ENCODE results near the gene RPS27L. TPM values are rescaled to one million over a fixed set of nuclear protein-coding genes. Genes with fewer than 3 reads are reported as not detected.

The RPS27L gene
- total RNA-seq, 4 donors from 2014 or later, result 23.7 to 89.6 (median 43.8) TPM

DNA sequence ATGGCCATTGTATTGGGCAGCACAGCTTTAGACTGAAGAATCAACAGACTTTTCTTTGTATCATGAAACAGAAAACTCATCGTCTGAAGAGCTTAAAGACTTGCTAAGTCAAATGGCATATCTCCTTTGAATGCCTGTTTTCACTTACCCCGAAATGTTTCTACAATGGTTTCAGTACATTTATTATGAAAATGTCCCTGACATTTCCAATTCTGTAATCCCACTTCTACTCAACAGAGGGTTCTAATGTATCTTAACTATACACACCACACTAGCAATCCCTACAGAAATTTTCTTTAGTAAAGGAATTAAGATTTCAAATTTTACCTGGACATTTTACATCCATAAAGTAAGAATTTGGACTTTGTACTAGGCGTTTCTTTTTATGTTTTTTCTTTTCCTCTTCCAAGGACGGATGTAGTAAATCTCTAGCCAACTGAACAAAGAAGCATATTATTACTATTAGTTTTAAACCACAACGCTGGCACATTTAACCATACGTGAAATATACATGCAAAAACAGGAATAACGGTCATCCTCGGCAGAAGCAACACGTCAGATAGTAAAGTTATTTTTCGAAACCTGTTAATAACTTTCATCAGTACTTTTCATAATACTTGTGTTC lies 1.1 kb downstream of the RPS27L start:
- no peak for DNase-seq
- 4 to 7% methylated on average over 10 of the region's 10 CpGs for WGBS, 2 donors
- peak in 1 of 6 experiments; percentile 7 for TF ChIP-seq CTCF (IDR thresholded peaks at IDR 0.05)
- no peak for TF ChIP-seq POLR2A (IDR thresholded peaks at IDR 0.05)
- H3K27ac ChIP-seq, result peak overlapping the region; percentile 91 to 97 (median 94)
- intact Hi-C loops (cut with DNase I), result no loop called here
- H3K4me1 ChIP-seq, result peaks cover 0 to 32% (median 6%) of the 10 kb centered on the region in 3 donors
- H3K36me3 ChIP-seq, result peaks cover 0 to 44% (median 0%) of the 10 kb centered on the region in 3 donors
- no peaks in the 10 kb centered on the region for H3K27me3 ChIP-seq
- H3K4me3 ChIP-seq, result peak overlapping the region; percentile 73 to 87 (median 77)
- H3K9me3 ChIP-seq, result no peaks in the 10 kb centered on the region

GRCh38 chr15:63155486-63155885 lies 1.8 kb downstream of the RPS27L start:
- 67 to 75% methylated on average over 3 of the region's 3 CpGs for WGBS, 2 donors
- peaks cover 0 to 51% (median 0%) of the 10 kb centered on the region in 3 donors for H3K36me3 ChIP-seq
- TF ChIP-seq POLR2A (IDR thresholded peaks at IDR 0.05) (no peak), CTCF (IDR thresholded peaks at IDR 0.05) (no peak)
- DNase-seq, result no peak
- peak overlapping the region in 2 of 4 donors; percentile 73 to 87 for H3K4me3 ChIP-seq
- intact Hi-C loops (cut with DNase I), result no loop called here
- H3K27me3 ChIP-seq, result no peaks in the 10 kb centered on the region
- peaks cover 0 to 32% (median 6%) of the 10 kb centered on the region in 3 donors for H3K4me1 ChIP-seq
- H3K27ac ChIP-seq, result no peak overlapping the region
- no peaks in the 10 kb centered on the region for H3K9me3 ChIP-seq

GRCh38 chr15:63151665-63152064 lies 5.6 kb downstream of the RPS27L start:
- H3K36me3 ChIP-seq, result peaks cover 0 to 80% (median 3%) of the 10 kb centered on the region in 3 donors
- intact Hi-C loops (cut with DNase I), result no loop called here

DNA sequence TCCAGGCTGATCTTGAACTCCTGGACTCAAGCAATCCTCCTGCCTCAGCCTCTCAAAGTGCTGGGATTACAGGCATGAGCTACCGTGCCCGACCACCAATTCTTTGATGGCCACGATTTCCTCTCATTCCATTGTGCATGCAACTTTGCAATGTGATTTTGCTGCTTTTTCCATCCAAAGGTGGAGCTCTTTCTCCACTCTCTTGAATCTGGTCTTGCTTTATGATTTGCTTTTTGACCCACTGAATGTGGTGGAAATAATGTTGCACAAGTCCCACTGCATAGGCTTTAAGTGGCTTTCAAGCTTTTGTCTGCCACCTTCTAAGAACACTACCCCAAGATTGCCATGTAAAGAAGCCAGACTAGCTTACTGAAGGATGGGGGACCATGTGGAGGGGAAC lies 10.6 kb downstream of the RPS27L start:
- peaks cover 0 to 54% (median 3%) of the 10 kb centered on the region in 3 donors for H3K36me3 ChIP-seq
- TF ChIP-seq CTCF (IDR thresholded peaks at IDR 0.05), result no peak
- no peak for TF ChIP-seq POLR2A (IDR thresholded peaks at IDR 0.05)
- no peaks in the 10 kb centered on the region for H3K9me3 ChIP-seq
- no peaks in the 10 kb centered on the region for H3K4me1 ChIP-seq
- DNase-seq, result no peak
- H3K27ac ChIP-seq, result no peak overlapping the region
- intact Hi-C loops (cut with DNase I), result no loop called here
- no peak overlapping the region for H3K4me3 ChIP-seq
- 71 to 81% methylated on average over 3 of the region's 3 CpGs for WGBS, 2 donors
- H3K27me3 ChIP-seq, result no peaks in the 10 kb centered on the region

More at GRCh38 chr15:63151665-63152064, 5.6 kb downstream of the RPS27L start:
- no peak for DNase-seq
- WGBS, 2 donors, result 79 to 88% methylated on average over 1 of the region's 1 CpG
- TF ChIP-seq POLR2A (IDR thresholded peaks at IDR 0.05), result no peak
- TF ChIP-seq CTCF (IDR thresholded peaks at IDR 0.05), result no peak
- H3K4me3 ChIP-seq, result no peak overlapping the region
- peaks cover 0 to 25% (median 2%) of the 10 kb centered on the region in 3 donors for H3K4me1 ChIP-seq
- H3K27ac ChIP-seq, result no peak overlapping the region
- no peaks in the 10 kb centered on the region for H3K27me3 ChIP-seq
- H3K9me3 ChIP-seq, result no peaks in the 10 kb centered on the region

DNA sequence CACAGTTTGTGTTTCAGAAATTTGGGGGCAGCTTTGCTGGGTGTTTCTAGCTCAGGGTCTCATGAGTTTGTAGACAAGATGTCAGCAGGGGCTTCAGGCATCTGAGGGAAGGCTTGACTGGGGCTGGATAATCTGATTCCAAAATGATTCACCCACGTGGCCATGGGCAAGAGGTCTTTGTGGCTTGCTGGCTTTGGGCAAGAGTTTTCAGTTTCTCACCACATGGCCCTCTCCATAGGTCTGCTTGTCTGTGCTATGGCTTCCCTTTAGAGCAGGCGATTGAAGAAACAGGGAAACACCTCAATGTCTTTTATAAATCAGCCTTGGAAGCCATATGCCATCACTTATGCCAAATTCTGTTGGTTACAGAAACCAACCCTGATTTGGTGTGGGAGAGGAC lies 11.9 kb downstream of the RPS27L start:
- no peak overlapping the region for H3K27ac ChIP-seq
- no peaks in the 10 kb centered on the region for H3K9me3 ChIP-seq
- intact Hi-C loops (cut with DNase I), result no loop called here
- no peaks in the 10 kb centered on the region for H3K4me1 ChIP-seq
- 75 to 96% methylated on average over 1 to 2 of the region's 2 CpGs for WGBS, 2 donors
- no peak for DNase-seq
- TF ChIP-seq POLR2A (IDR thresholded peaks at IDR 0.05), result no peak
- no peak for TF ChIP-seq CTCF (IDR thresholded peaks at IDR 0.05)
- H3K36me3 ChIP-seq, result peaks cover 0 to 47% (median 3%) of the 10 kb centered on the region in 3 donors
- no peaks in the 10 kb centered on the region for H3K27me3 ChIP-seq
- no peak overlapping the region for H3K4me3 ChIP-seq

Measured in esophagus squamous epithelium (tissue), 5 donors.